ENCODE results near the gene ADAP1.

ADAP1 gene

GRCh38 chr7:849145-849544 lies 105.3 kb downstream of the ADAP1 start:
- no peak overlapping the region for H3K27ac ChIP-seq (ENCODE audit: low read depth, low read length)
- H3K27me3 ChIP-seq (ENCODE audit: low read length) = no peaks in the 10 kb centered on the region
- H3K4me3 ChIP-seq (ENCODE audit: insufficient read depth, low read length, poor library complexity, severe bottlenecking) = no peak overlapping the region
- no peaks in the 10 kb centered on the region for H3K9me2 ChIP-seq (replicated peaks; ENCODE audit: insufficient read depth, low read length)
- TF ChIP-seq CTCF (IDR thresholded peaks at IDR 0.05; ENCODE audit: insufficient read depth, low read length, poor library complexity, severe bottlenecking) (no peak), EZH2phosphoT487 (conservative IDR thresholded peaks at IDR 0.05; ENCODE audit: low read length) (no peak)
- H3K79me2 ChIP-seq (ENCODE audit: insufficient read depth, low read length) = no peaks in the 10 kb centered on the region
- H3K36me3 ChIP-seq (ENCODE audit: low read length) = no peaks in the 10 kb centered on the region
- H3K9me3 ChIP-seq (ENCODE audit: insufficient read depth, low read length) = no peaks in the 10 kb centered on the region
- H3F3A ChIP-seq (ENCODE audit: insufficient read depth) = no peaks in the 10 kb centered on the region
- no peaks in the 10 kb centered on the region for H4K20me1 ChIP-seq (ENCODE audit: low read depth, low read length)
- no peak overlapping the region for H3K9ac ChIP-seq (ENCODE audit: low read length)
- H2AFZ ChIP-seq (ENCODE audit: low read depth, low read length, severe bottlenecking) = no peak overlapping the region
- H3K4me2 ChIP-seq (ENCODE audit: low read depth, low read length, poor library complexity, severe bottlenecking) = no peak overlapping the region
